ENCODE results near the gene OVOL3. TPM values are rescaled to one million over a fixed set of nuclear protein-coding genes. Genes with fewer than 3 reads are reported as not detected.

Gene OVOL3
- polyA plus RNA-seq, 1 donor: not detected

Other genes with a start within 250 kb of the OVOL3 start
- 7.1 TPM for gene APLP1, start 242.6 kb upstream of the OVOL3 start, polyA plus RNA-seq (ENCODE audit: insufficient read length)
- 1.2 TPM for gene NFKBID, start 210.6 kb upstream of the OVOL3 start, polyA plus RNA-seq (ENCODE audit: insufficient read length)
- gene HCST, start 208.6 kb upstream of the OVOL3 start, polyA plus RNA-seq (ENCODE audit: insufficient read length): 4.7 TPM
- 14.7 TPM for gene TYROBP, start 202.8 kb upstream of the OVOL3 start, polyA plus RNA-seq (ENCODE audit: insufficient read length)
- 7.0 TPM for gene LRFN3, start 174.8 kb upstream of the OVOL3 start, polyA plus RNA-seq (ENCODE audit: insufficient read length)
- 12.9 TPM for gene SDHAF1, start 116.0 kb upstream of the OVOL3 start, polyA plus RNA-seq (ENCODE audit: insufficient read length)
- gene SYNE4, start 102.3 kb upstream of the OVOL3 start, polyA plus RNA-seq (ENCODE audit: insufficient read length): 0.59 TPM
- gene ALKBH6, start 96.9 kb upstream of the OVOL3 start, polyA plus RNA-seq (ENCODE audit: insufficient read length): 8.5 TPM
- 15.5 TPM for gene CLIP3, start 78.3 kb upstream of the OVOL3 start, polyA plus RNA-seq (ENCODE audit: insufficient read length)
- 8.6 TPM for gene THAP8, start 56.9 kb upstream of the OVOL3 start, polyA plus RNA-seq (ENCODE audit: insufficient read length)
- 2.5 TPM for gene WDR62, start 56.2 kb upstream of the OVOL3 start, polyA plus RNA-seq (ENCODE audit: insufficient read length)
- gene POLR2I, start 3.7 kb downstream of the OVOL3 start, polyA plus RNA-seq (ENCODE audit: insufficient read length): 42.3 TPM
- 80.0 TPM for gene TBCB, start 4.3 kb downstream of the OVOL3 start, polyA plus RNA-seq (ENCODE audit: insufficient read length)
- gene CAPNS1, start 28.9 kb downstream of the OVOL3 start, polyA plus RNA-seq (ENCODE audit: insufficient read length): 464 TPM
- gene COX7A1, start 41.3 kb downstream of the OVOL3 start, polyA plus RNA-seq (ENCODE audit: insufficient read length): 219 TPM
- 5.9 TPM for gene ZNF565, start 103.5 kb downstream of the OVOL3 start, polyA plus RNA-seq (ENCODE audit: insufficient read length)
- gene ZNF146, start 104.0 kb downstream of the OVOL3 start, polyA plus RNA-seq (ENCODE audit: insufficient read length): 60.5 TPM

Data from forelimb muscle (tissue), 1 donor.